ENCODE data around the gene NUDT19. TPM values are rescaled to one million over a fixed set of nuclear protein-coding genes. Genes with fewer than 3 reads are reported as not detected.

NUDT19 gene
- total RNA-seq, 1 experiment from 2014 or later: 22.1 TPM

GRCh38 chr19:32674931-32675719 is 16.5 kb upstream of the NUDT19 start, which contains the start of gene ANKRD27 (continued):
- TF ChIP-seq CTCF (IDR thresholded peaks at IDR 0.05 in 2 of 3, conservative IDR thresholded peaks at IDR 0.05 in 1 of 3; ENCODE audit: borderline replicate concordance in 1 of 3, insufficient read depth in 1 of 3, low read depth in 2 of 3, low read length in 2 of 3): no peak

DNA sequence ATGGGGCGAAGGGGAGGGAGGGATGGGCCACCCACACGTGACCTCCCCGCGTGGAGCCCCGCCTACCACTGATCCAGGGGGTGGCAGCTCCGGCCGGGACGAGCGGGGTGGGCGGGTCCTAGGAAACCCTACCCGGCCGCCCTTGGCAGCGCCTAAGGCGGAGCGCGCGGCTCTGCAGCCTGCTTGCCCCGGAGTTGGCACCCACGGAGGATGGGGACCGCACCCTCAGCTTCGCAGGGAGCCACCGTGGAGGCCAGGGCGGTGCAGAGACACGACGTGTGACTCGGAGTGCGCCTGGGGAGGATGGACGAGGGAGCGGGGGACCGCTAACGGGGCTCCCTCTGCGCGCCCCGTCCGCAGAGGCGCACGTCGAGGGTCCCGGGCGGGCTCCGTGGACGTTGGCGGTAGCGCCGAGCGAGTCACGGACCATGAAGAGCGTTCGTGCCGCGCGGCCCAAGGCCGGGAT is 15.9 kb upstream of the NUDT19 start, which contains the start of gene RGS9BP:
Gene RGS9BP (plus strand): TSS at position 129 of the 466 bp plus-strand sequence. CDS start 416 bp downstream, outside the sequence.
- no peak within 1 kb of the TSS for H2AFZ ChIP-seq (ENCODE audit: low read depth, low read length, poor library complexity, severe bottlenecking)
- peak within 1 kb of the TSS; percentile 85 for H3K27ac ChIP-seq (ENCODE audit: low read depth, low read length)
- peak; percentile 80 for ATAC-seq
- H3K9me2 ChIP-seq (ENCODE audit: insufficient read depth): no peaks in the 10 kb centered on the region
- H3K9ac ChIP-seq (ENCODE audit: low read length): peak within 1 kb of the TSS; percentile 85
- H3K9me3 ChIP-seq (ENCODE audit: control insufficient read depth in 1 of 2, insufficient read depth in 1 of 2, low read depth in 1 of 2, low read length in 2 of 2): no peaks in the 10 kb centered on the region
- ChIA-PET RAD21 (ENCODE audit: low non-redundant PET in 1 of 2, low total read pairs in 2 of 2, uncharacterized antibody in 2 of 2, unreplicated experiment in 2 of 2) (no interaction called here), POLR2A (interaction anchor here (0.7 to 1.1 kb wide), 2 partner anchors 16 to 39 kb away, joined by 3 read pairs; partner anchors contain the start of gene NUDT19), CTCF (interaction anchor here (1.0 to 1.3 kb wide), 3 partner anchors 14 to 76 kb away, joined by 3 to 6 read pairs (median 3); no protein-coding TSS in a partner anchor)
- H3K4me1 ChIP-seq (ENCODE audit: control insufficient read depth in 1 of 2, insufficient read depth in 2 of 2, low read length in 2 of 2): peaks cover 11 to 23% of the 10 kb centered on the region in 2 experiments
- H3K79me2 ChIP-seq (ENCODE audit: insufficient read depth, low read length): peaks cover 38% of the 10 kb centered on the region
- H3K4me3 ChIP-seq (replicated peaks in 1 of 2; ENCODE audit: low read depth in 1 of 2, low read length in 2 of 2): peak within 1 kb of the TSS; percentile 81 to 93
- DNase-seq (ENCODE audit: low read depth, low spot score): no peak
- H3K27me3 ChIP-seq (ENCODE audit: insufficient read depth, low read length): no peaks in the 10 kb centered on the region
- intact Hi-C loops (cut with micrococcal nuclease): no loop called here
- H3K4me2 ChIP-seq (ENCODE audit: low read length): peak within 1 kb of the TSS; percentile 99
- no peak for TF ChIP-seq CTCF (IDR thresholded peaks at IDR 0.05 in 2 of 3, conservative IDR thresholded peaks at IDR 0.05 in 1 of 3; ENCODE audit: borderline replicate concordance in 1 of 3, insufficient read depth in 1 of 3, low read depth in 2 of 3, low read length in 2 of 3)
- no peak for TF ChIP-seq ZFX (IDR thresholded peaks at IDR 0.05)
- no peak for TF ChIP-seq YY1 (IDR thresholded peaks at IDR 0.05; ENCODE audit: extremely low read depth, insufficient replicate concordance, low read depth, low read length)
- TF ChIP-seq ZNF274 (IDR thresholded peaks at IDR 0.05; ENCODE audit: low read depth, low read length): no peak
- no peak for TF ChIP-seq ELF1 (IDR thresholded peaks at IDR 0.05; ENCODE audit: borderline replicate concordance, low read depth)
- TF ChIP-seq EGR1 (IDR thresholded peaks at IDR 0.05; ENCODE audit: low read depth): no peak
- no peaks in the 10 kb centered on the region for H4K20me1 ChIP-seq (ENCODE audit: insufficient read depth)
- BruUV-seq (replicated peaks): no TSS peak
- 0 out of 4 replicates have a peak, but pooled peaks cover 0 to 4% of the 10 kb centered on the region in 2 experiments for H3K36me3 ChIP-seq (ENCODE audit: control insufficient read depth in 1 of 2, insufficient read depth in 2 of 2, low read length in 2 of 2)
